GM21576 (cell line): Measurements from ENCODE around the gene DGKD.

Experiments
- ATAC-seq: cut with Tn5 transposase; IDR thresholded peaks from one replicate; pipeline ENCODE4 v1.9.1; 2021; ENCODE audit warnings: mild to moderate bottlenecking, moderate library complexity; ENCODE audit not compliant: unreplicated experiment

Gene DGKD

DNA sequence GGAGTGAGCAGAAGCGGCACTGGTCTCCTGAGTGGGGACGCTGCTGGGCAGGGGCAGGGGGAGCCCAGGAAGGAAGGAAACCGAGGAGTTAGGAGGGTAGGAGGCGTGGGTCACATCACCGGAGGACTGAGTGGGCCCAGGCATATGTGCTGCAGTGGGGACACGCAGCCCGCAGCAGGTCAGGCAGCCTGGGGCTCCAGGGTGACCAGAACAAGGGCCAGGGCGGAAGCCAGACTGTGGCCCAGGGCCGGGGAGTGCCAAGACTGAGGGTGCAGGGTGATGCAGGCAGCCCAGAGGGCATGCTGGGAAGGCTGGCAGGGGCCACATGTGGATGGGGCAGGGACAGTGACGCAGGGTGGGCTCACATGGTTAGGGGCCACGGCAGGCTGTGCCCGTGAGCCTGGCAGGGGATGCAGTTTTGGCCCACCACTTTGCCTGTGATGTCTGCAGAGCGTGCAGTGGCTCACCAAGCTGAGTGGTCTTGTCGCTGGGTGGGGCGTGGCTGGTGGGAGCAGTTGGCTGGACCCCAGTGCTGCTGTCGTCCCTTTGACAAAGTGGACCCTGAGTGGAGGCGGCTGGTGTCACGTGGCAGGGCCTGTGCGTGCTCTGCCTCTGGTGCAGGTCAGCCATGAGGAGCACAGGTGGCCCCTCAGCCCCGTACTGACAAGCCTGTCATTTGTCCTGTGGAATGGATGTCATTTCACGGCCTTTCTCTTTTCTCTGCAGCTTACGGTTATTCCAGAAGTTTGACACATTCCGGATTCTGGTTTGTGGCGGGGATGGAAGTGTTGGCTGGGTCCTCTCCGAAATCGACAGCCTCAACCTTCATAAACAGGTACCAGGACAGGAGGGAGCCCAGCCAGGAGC lies 87.1 kb downstream of the DGKD start:
- no peak for ATAC-seq

DNA sequence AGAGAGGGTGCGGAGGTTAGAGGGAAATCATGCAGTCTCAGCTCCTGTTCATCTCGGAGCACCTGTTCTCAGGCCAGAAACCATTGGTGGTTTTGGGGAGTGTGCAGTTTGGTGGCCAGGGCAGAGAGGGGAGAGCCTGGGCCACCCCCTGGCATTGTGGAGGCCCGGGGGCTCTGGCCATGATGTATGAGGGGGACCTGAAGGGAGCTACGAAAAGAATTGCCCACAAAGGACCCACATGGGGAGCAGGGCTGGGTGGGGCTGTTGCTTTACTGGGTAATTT lies 87.7 kb downstream of the DGKD start:
- no peak for ATAC-seq

DNA sequence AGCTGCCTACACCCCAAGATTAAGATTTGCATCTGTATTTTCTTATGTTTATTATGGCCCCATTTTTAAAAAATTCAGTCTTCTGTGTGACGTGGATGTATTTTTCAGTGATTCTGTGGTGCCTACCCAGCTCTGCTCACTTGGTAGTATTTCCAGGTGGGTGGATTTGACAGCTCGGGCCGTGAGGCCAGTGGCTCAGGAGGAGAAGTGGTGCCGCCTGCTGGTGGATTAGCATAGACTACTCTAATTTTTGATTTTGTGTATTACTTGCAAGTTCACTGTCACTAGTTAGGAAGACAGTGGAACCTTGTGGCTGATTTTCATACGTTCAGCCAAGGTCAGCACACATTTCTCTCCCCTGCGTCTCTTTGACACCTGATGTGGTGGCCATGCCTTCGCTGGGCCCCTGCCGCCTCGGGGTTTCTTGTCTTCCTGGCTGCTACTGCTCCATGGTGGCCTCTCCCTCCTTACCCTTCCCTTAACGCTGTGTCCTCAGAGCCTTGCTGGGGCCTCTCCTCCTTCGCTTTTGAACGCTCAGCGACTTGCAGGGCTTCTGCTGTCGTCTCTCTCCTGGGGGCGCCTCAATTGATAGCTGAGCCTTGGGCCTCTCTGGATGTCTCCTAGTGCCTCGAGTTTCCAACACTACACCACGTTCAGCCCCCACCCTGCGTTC lies 89.4 kb downstream of the DGKD start:
- ATAC-seq: no peak

DNA sequence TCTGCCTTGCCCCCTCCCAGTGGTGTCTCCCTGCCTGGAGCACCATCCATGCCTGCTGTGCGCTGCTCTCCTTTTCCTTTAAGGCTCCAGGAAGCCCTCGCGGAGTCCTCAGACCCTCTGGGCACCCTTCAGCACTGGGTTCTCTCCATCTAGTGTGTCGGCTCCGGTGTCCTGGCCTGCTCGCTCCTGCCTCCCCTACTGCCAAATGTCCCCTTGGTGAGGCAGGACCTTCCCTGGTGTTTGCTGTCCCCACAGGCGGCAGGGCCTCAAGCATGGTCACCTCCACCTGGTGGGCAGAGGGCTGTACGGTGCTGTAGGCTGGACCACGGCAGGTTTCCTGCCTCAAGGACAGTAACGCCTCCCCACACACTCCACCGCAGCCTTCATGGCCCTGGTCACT lies 90.2 kb downstream of the DGKD start:
- ATAC-seq: no peak

DNA sequence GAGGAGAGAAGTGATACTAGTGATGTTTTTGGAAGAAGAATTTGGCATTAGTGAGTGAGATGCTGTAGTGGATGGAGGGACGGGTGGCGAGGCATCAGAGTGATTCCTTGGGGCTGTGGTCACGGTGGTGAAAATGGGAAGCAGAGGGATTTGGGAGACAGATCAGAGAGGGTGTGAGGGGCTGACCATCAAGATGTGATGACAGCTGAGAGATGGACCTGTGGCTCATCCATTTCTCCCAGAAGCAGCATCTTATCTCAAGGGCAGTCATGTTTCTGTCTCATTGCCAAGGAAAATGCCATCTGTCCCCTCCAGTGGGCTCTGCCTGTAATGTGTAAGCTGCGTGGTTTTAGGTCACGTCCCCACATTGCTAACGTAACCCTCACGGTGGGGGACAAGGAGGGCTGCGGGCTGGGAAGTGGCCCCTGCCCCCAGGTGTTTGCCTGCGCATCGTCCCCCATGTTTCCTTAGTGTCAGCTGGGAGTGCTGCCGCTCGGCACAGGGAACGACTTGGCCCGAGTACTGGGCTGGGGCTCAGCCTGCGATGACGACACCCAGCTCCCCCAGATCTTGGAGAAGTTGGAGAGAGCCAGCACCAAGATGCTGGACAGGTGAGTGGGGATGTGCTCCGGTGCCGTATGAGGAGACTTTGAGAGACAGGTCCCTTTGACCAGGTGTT lies 91.0 kb downstream of the DGKD start:
- ATAC-seq: no peak

- ATAC-seq: no peak
Measured at GRCh38 chr2:233446121-233446520, 91.8 kb downstream of the DGKD start.

DNA sequence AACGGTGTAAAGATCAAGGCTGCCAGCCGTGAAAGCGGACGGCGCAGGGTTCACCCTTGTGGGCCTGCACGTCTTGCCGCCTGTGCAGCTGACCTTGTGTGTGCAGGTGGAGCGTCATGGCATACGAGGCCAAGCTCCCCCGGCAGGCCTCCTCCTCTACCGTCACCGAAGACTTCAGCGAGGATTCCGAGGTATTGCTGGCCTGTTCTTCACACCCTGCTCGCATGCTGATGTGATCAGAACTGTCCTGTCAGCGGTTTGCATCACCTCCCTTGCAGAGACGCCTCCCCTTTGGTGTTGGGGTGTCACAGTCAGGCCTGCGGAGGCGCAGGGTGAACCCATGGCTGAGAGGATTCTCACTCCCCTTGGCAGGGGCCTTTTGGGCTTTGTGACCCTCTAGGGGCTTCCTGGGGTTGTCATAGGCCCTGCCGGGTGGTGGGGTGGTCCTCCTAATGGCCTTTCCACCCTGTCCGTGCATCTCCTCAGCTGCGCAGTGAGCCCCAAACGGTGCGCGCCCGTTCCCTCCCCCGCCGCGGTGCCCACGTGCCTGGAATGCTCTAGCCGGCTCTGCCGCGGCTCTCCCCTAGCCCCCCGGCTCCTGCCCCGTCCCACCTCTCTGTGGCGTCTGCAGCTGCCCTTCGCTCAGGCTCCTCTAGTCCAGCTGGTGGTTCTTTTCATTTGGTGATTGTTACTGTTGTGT lies 92.5 kb downstream of the DGKD start:
- ATAC-seq: no peak

GRCh38 chr2:233447506-233448219 lies 93.4 kb downstream of the DGKD start:
- no peak for ATAC-seq

DNA sequence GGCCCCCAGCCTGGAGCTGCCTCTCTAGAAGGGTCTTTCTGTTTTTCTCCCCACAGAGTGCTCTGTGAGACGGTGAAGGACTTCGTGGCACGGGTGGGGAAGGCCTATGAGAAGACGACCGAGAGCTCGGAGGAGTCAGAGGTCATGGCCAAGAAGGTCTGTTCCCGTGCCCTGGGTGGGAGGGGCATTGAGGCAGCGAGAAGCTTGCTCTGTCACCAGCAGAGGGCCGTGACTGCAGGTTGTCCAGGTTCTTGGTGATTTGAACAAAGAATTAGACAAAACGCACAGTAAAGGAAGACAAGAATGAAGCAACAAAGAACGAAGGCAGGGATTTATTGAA lies 93.9 kb downstream of the DGKD start:
- no peak for ATAC-seq

GRCh38 chr2:233448575-233448974 lies 94.3 kb downstream of the DGKD start:
- ATAC-seq: no peak

DNA sequence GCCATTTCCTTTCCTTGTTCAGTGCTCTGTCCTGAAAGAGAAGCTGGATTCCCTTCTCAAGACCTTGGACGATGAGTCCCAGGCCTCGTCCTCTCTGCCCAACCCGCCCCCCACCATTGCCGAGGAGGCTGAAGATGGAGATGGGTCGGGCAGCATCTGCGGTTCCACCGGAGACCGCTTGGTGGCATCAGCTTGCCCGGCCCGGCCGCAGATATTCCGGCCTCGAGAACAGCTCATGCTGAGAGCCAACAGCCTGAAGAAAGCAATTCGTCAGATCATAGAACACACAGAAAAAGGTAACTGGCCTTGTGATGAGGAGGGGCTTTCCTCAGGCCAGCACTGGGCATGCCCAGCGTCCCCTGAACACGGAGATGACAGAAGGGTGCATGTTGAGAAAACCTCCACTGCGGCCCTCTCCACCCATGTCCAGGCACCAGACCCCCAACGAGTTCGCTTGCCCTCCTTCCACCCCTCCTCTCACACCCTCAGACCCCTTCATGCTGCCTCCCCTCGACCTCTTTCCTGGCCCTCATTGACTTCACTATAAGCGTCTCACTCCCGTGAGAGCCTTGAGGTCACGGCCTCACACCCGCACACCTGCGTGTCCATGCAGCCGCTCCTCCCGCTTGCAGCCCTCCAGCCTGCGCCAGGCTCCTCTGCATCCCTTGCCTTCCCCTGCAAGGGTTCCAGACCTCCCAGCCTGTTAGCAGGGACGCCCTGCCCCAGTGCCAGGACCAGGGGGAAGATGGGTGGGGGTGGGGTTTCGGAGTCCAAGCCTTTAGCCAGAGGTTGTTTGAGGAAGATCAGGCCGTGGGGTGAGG lies 95.0 kb downstream of the DGKD start:
- no peak for ATAC-seq

GRCh38 chr2:233449921-233450863 lies 95.9 kb downstream of the DGKD start:
- ATAC-seq: no peak

DNA sequence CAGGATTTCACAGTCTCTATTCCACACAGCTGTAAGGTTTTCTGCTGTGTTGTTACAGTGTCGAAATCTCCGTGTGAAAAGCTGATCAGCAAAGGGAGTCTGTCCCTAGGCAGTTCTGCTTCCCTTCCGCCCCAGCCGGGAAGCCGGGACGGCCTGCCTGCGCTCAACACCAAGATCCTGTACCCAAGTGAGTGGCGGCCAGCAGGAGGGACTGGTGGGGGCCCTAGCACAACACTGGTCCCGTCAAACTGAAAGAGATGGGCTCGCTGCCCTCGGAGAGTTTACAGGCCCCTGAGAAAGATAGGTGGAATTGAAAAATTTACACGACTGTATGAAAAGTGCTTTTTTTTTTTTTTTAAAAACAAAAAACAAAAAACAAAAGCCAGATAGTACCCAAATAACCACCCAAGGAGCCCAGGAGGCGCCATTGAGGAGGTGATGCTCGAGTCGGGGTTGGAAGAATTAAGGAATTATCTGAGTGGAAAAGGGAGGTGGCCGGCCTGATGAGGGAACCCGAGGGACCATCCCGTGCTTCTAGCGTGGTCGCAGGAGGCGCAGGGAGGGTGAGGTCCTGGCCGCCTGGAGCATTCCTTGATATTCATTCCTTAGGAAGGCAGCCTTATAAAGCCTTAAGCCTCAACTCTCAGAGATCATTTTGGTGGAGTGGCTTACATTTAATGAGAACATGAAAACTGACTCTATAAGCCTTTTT lies 96.7 kb downstream of the DGKD start:
- ATAC-seq: no peak

DNA sequence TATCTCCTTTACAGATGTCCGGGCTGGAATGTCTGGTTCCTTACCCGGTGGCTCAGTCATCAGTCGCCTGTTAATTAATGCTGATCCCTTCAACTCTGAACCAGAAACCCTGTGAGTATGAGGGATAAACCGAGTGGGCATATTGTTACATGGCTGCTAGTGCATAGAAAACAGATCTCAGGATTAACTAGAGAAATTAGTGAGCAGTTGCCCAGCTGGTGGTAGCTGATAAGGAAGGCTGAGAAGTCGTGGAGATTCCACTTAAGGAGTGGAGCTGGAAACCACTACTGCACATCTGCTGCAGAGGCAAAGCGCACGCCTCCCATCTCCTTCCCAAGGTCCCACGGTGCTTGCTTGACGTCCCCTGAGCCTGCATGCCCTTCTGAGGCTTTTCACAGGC lies 97.7 kb downstream of the DGKD start:
- ATAC-seq: no peak

DNA sequence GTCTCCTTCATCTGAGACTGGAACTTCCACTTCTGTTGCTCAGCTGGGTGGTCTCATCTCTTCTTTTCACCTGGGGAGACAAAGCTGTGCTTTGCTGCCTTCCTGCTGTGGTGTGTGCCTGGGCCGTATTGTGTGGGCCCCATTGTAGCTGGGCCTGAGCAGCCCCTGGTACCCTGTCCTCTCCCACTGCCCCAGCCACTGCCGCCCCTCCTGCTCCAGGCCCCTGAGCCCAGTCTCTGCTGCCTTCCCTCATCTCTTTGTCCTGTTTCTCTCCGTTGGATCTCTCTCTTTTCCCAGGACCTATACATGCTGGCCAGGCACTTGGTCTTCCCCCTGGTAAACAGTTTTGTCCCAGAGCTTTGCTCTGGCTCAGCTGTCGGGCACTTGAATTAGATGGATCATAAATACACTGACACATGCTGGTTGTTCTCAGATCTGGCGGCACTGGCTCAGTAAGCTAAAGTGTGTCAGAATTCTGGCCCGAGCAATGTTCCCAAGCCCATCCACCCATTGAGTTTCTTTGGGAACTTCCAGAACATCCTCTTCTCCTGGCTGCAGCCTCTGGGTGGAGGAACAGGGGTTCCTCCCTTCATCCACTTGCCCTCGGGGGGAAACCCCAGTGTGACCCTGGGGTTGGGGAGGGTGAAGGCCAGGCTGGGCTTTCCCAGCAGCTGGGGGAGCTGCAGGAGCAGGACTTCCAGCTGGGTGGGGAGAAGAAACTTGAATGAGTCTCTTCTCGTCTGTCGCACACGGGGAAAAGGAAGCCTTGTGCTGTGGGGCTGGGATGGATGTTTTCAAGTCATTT lies 99.0 kb downstream of the DGKD start:
- no peak for ATAC-seq

GRCh38 chr2:233453916-233454315 lies 99.6 kb downstream of the DGKD start:
- no peak for ATAC-seq

DNA sequence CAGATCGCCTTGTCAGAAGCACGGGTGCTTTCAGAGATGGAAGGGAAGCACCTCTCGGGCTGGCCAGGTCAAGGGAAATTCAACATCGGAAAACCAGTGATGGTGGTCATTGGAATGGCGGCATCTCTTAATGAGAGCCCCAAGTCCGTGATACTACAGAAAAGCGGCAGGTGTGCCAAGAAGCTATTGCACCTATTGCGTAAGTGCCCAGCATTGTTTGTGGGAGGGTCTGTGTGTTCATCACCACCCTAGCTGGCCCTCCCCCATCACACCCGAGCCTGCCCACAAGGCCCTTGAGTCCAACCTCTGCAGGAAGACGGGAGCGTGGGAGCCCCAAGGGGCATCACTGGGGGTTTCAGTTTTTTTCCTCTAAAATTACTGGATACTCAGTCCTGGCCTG lies 100.7 kb downstream of the DGKD start:
- ATAC-seq: no peak

- ATAC-seq: no peak
Measured at GRCh38 chr2:233455491-233455890, 101.2 kb downstream of the DGKD start.
